ENCODE measurements around the gene ITGB1BP1.

ITGB1BP1 gene

GRCh38 chr2:9424447-9425164 is 1.3 kb upstream of the ITGB1BP1 start:
- peak; percentile 47 for DNase-seq

- DNase-seq, result no peak
Observed at GRCh38 chr2:9423922-9424272, 569 bp upstream of the ITGB1BP1 start.

DNA sequence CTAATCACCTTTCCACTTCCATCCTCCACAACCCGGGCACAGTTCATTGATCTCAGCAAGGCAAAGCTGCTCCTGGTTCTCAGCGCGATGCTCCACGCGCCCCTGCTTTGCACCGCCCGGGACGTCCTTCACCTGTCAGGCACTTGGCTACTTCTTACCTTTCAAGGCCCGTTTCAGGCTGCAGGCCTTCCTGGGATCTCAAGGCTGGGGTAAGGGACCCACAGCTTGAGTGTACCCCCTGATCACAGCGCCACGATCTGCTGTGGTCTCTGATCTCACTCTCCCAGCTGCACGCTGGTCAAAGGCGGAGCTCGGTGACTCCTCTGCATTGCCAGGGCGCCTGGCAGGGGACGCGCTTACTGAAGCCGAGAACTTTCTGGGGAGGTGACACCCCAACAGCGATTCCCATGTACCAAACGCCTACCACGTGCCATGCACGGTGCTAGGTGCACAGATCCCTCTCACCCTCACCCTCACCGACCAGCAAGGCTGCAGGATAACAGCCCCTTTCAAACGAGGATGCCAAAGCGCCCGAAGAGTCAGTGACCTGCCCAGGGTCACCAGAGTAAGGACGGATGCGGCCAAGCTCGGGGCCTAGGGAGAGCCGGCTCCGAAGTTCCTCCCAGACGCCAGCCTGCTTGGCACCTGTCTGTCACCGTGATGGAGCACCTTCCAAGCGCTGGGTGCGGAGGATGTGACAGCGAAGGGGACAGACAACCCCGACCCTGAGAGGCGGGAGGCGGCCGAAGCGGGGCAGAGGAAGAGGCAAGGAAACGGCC is 818 bp downstream of the ITGB1BP1 start:
- DNase-seq, result peak; percentile 41

DNA sequence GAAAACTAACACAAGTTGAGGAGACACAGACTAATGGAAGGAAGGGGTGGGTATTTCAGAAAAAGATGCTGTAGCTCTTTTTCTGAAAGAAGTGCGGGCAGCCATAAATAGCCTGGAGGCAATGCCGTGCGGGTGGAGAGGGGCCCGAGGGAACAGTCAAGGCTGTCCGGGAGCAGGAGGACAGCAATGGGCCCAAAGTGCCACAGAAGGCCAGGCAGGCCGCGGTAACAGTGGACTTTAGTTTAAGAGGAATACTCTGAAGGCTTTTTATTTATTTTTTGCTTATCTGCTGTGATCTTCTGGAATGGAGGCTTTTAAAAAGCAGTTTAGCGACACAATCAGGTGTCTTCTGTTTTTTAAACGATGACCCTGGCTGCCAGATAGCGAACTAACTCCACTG is 2.8 kb downstream of the ITGB1BP1 start:
- DNase-seq, result no peak

DNA sequence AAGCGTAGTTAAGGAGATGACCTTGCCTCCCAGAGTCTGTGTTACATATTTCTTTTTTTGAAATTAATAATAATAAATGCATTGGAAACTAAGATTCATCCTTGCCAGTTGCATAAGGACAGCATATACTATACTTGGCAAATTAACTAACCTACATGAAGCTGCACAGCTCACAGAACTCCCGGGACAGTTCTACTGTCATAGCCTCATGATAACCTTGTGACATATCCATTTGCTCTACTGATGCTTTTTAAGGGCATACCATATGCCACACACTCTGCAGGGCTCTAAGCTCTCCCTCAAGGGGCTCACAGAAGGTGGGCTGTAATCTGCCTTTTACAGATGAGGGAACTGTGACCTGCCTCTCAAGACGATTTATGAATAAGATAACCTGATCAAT is 3.8 kb downstream of the ITGB1BP1 start:
- no peak for DNase-seq

GRCh38 chr2:9418746-9419145 is 4.6 kb downstream of the ITGB1BP1 start:
- DNase-seq, result no peak

- DNase-seq, result no peak
Observed at GRCh38 chr2:9417725-9418124, 5.6 kb downstream of the ITGB1BP1 start.

- no peak for DNase-seq
Observed at GRCh38 chr2:9416962-9417316, 6.4 kb downstream of the ITGB1BP1 start.

- no peak for DNase-seq
Observed at GRCh38 chr2:9416267-9416961, 6.9 kb downstream of the ITGB1BP1 start.

DNA sequence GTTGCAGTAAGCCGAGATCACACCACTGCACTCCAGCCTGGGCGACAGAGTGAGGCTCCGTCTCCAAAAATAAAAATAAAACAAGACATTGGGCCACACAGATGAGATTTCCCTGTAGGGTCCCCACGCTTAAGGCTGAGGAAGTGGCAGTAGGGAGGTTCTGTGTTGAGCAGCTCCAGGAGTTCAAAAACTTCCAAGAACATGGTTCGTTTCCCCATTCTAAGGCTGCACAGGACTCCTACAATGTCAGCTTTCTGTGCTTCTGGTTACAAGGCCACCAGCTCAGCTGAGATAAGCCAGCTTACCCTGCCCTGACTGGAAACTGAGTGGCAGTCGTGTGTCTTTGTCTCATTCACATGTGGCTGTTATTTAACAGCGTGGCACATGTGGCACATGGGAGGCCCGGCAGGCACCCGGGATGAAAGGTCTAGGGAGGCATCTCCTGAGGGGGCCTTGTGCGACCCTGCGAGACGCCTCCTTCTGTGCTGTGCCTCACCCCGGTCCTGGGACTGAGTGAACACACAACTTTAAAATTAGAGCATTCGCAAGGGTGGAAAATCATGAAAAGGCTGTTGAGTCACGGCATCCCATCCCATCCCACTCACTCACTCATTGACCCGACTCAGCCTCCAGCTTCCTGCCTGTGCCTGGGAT is 7.7 kb downstream of the ITGB1BP1 start:
- no peak for DNase-seq

GRCh38 chr2:9412781-9413180 is 10.5 kb downstream of the ITGB1BP1 start:
- no peak for DNase-seq

GRCh38 chr2:9410108-9410507 is 13.2 kb downstream of the ITGB1BP1 start:
- DNase-seq, result no peak

DNA sequence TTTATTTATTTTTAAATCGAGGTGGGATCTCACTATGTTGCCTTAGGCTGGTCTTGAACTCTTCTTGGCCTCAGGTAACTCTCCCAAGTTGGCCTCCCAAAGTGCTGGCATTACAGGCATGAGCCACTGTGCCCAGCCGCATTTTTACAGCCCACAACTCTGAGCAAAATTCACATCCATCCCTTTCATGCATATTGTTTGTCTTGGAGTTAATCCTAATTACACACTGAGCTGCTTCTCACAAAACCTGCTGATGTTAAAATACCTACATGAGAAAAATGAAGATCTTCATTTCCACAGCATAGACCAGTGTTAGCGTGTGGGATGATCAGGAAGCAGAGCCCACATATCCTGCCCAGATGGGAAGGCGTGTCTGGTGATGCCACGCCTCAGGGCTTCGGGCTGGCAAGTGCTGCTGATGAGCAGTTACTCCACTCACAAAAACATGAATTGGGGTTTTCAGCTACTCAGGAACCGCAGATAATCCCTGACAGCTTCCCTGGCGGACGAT is 14.6 kb downstream of the ITGB1BP1 start:
- no peak for DNase-seq

DNA sequence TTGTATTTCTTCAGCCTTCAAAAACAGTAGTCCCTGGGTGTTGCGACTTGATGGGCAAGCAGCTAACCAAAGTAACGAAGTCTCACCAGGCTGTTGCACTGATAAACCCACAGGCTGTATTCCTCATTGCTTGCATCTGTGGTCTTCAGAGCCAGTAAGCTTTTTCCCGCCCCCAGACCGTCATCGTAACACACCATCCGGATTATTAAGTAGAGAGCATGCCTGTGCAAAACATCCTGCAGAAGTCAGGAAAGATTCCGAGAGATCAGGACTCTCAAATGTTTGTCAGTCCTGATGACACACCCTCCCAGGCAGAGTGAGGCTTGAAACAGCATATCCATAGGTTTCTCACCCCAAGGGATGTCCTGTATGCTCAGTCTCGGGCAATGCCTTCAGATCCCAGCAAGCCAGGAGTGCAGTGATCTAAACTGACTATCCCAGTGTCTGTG is 15.9 kb downstream of the ITGB1BP1 start:
- no peak for DNase-seq

GRCh38 chr2:9406529-9407362 is 16.6 kb downstream of the ITGB1BP1 start:
- DNase-seq, result no peak

- DNase-seq, result no peak
Observed at GRCh38 chr2:9405636-9406035, 17.7 kb downstream of the ITGB1BP1 start.

DNA sequence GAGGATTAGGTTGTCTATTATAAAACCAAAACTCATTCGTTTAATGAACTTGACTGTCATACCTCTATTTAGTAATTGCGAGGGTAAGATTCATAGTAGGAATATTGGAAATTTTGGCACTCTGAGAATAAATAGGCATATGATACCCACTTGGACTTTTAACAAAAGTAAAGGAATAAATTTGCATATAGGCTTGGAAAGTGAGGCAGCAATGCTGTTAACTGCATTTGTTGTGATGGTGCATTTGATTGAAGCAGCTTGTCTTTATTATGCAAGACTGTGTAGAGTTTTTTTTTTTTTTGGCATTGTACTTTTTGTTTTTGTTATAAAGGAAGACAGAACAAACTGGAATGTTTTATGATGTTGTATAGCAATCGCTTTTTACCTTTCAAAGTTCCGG is 18.9 kb downstream of the ITGB1BP1 start:
- no peak for DNase-seq

DNA sequence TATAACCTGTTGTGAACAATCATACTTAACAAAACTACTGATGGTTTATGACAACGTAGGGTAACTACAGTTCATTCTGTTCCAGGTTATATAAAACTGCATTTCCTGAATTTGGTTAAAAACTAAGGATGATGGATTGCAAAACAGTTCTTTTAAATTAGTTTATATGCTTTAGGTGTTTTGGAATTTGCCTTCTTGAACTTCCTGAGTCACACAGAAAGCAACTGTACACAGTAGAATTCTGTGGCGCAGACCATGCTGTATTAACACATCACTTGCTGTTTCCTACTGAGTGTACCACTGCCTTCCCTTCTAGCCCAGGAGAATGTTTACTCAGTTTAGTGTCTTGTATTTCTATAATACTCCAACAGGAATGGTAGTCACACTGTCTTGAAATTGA is 19.4 kb downstream of the ITGB1BP1 start:
- DNase-seq, result no peak

GRCh38 chr2:9401646-9402371 is 21.5 kb downstream of the ITGB1BP1 start:
- DNase-seq, result no peak

GRCh38 chr2:9401059-9401547 is 22.2 kb downstream of the ITGB1BP1 start:
- DNase-seq, result no peak
